Activated CD4-positive, alpha-beta memory T cell treated with anti-CD3 and anti-CD28 coated beads for 36 hours (primary cell): ENCODE results near the gene RIC8B. TPM values are rescaled to one million over a fixed set of nuclear protein-coding genes. Genes with fewer than 3 reads are reported as not detected.
A peak's percentile ranks its signal among the peaks of the same experiment; 100 is the strongest.
"Not testable (repeated sequence)": the region's sequence is repeated elsewhere in the genome, so short reads cannot be mapped to it uniquely, and the experiment has no call there.

Source experiments
- CTCF ChIA-PET: fragments of 350-600 bp; sonication (Branson Sonifier 250); formaldehyde crosslinking; loops from one replicate; lab custom pipeline; 2021; ENCODE audit warnings: antibody characterized with exemption, inconsistent platforms; lab: Charles Lee
- POLR2A ChIA-PET: fragments of 350-600 bp; sonication (Branson Sonifier 250); formaldehyde crosslinking; loops from one replicate; lab custom pipeline; 2021; ENCODE audit warnings: antibody characterized with exemption; lab: Charles Lee
- DNase-seq: peaks from one replicate; pipeline ENCODE4 v3.0.0-alpha.2; 2020
- H3K27ac Mint-ChIP-seq: one replicate; pipeline ENCODE4 v1.8.0; 2021; ENCODE audit warnings: mixed read lengths
- H3K27me3 Mint-ChIP-seq: one replicate; pipeline ENCODE4 v1.8.0; 2021; ENCODE audit warnings: mixed read lengths
- H3K36me3 Mint-ChIP-seq: one replicate; pipeline ENCODE4 v1.8.0; 2021; ENCODE audit warnings: mixed read lengths
- H3K4me1 Mint-ChIP-seq: one replicate; pipeline ENCODE4 v1.8.0; 2021; ENCODE audit warnings: low read depth, mixed read lengths
- H3K4me3 Mint-ChIP-seq: one replicate; pipeline ENCODE4 v1.8.0; 2021; ENCODE audit warnings: mild to moderate bottlenecking, mixed read lengths
- H3K9me3 Mint-ChIP-seq: one replicate; pipeline ENCODE4 v1.8.0; 2021; ENCODE audit warnings: mixed read lengths
- intact Hi-C: fragments of 100-400 bp; cut with micrococcal nuclease; formaldehyde crosslinking; loops from one replicate; pipeline ENCODE4 v1.15.1; 2023
- total RNA-seq, 2 experiments: library from RNA; stranded (reverse); gene quantifications; one replicate each; pipeline ENCODE4 v1.2.3, GENCODE V29; 2021

The RIC8B gene
- total RNA-seq, 2 experiments from 2014 or later, result 9.7 to 9.9 TPM

GRCh38 chr12:106913456-106913855, 139.0 kb downstream of the RIC8B start:
- no peak overlapping the region for H3K4me3 Mint-ChIP-seq
- intact Hi-C loops, result loop anchor here (10.0 kb wide), 3 partner anchors 329 to 689 kb away; partner anchors contain the start of genes POLR3B and RFX4
- ChIA-PET CTCF (interaction anchor here (0.6 kb wide), 1 partner anchor 191 kb away, joined by 3 read pairs; no protein-coding TSS in a partner anchor), POLR2A (no interaction called here)
- no peaks in the 10 kb centered on the region for H3K27me3 Mint-ChIP-seq
- H3K36me3 Mint-ChIP-seq, result no peaks in the 10 kb centered on the region
- no peak for DNase-seq
- no peaks in the 10 kb centered on the region for H3K9me3 Mint-ChIP-seq
- H3K27ac Mint-ChIP-seq, result no peak overlapping the region
- H3K4me1 Mint-ChIP-seq, result peaks cover 25% of the 10 kb centered on the region

DNA sequence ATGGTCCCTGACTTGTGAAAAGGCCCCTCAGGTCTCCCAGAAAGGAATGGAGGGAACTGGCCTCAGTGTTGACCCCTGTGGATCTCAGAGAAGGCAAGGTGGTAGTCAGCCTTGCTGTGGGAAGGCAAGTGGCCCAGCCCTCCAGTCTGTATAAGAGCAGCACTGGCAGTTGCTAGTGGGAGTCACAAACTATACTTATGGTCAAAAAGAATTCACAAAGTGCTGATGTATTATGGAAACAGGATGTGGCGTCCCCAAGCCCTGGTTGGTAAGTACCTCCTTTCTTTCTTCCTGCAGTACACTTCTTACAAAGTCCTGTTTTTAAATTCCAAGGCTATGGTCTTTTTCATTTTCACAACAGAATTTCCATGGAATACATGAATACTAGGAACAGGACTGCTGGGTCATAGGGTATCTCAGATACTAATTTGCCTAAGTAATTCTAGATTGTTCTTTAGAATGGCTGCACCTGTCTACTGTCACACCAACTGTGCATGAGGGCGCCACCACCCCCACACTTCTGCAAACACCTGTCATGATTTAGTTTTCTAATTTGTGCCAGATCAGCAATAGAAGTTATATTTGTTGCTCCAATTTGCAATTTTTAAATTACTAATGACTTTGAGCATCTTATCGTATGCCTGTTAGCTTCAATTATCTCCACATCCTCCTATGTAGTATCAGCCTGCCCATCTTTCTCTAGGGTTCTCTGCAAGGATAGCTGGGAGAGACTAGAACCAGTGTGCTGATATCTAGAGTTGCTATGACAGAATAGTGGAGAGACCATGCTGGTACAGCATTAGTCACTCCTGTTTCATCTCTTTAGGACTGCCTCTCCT, 140.5 kb downstream of the RIC8B start:
- peak; percentile 58 for DNase-seq
- POLR2A ChIA-PET, result interaction anchor here (0.5 kb wide), 1 partner anchor 1659 kb away, joined by 4 read pairs; no protein-coding TSS in a partner anchor
- H3K4me1 Mint-ChIP-seq, result peaks cover 25% of the 10 kb centered on the region
- CTCF ChIA-PET, result interaction anchor here (1.2 kb wide), 1 partner anchor 536 kb away, joined by 3 read pairs; no protein-coding TSS in a partner anchor
- intact Hi-C loops, result loop anchor here (1.0 to 10.0 kb wide), 6 partner anchors 93 to 690 kb away; partner anchors contain the start of genes POLR3B and RFX4
- no peaks in the 10 kb centered on the region for H3K9me3 Mint-ChIP-seq
- peaks cover 3% of the 10 kb centered on the region for H3K27me3 Mint-ChIP-seq
- H3K27ac Mint-ChIP-seq, result peak overlapping the region; percentile 66
- no peaks in the 10 kb centered on the region for H3K36me3 Mint-ChIP-seq
- H3K4me3 Mint-ChIP-seq, result no peak overlapping the region

DNA sequence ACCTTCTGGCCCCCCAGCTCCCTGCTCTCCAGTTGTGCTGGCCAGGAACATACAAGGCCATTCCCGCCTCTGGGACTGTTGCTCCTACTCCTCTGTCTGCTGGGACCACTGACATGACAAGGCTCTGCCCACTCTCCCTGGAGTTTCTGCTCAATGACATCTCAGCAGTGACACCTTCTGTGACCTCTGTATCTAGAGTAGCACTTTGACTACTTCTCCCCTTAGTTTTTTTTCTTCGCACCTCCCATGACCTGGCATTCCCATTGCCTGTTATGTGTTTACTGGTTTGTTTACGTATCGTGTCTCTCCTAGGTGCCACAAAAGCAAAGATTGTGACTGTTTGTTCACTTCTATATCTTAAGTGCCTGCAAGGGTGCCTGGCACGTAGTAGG, 141.1 kb downstream of the RIC8B start:
- DNase-seq, result peak; percentile 32
- peaks cover 19% of the 10 kb centered on the region for H3K4me1 Mint-ChIP-seq
- ChIA-PET POLR2A (interaction anchor here (0.5 kb wide), 1 partner anchor 1658 kb away, joined by 4 read pairs; no protein-coding TSS in a partner anchor), CTCF (interaction anchor here (1.2 kb wide), 1 partner anchor 536 kb away, joined by 3 read pairs; no protein-coding TSS in a partner anchor)
- H3K27me3 Mint-ChIP-seq, result peaks cover 3% of the 10 kb centered on the region
- intact Hi-C loops, result loop anchor here (1.0 to 10.0 kb wide), 6 partner anchors 93 to 691 kb away; partner anchors contain the start of genes POLR3B and RFX4
- H3K36me3 Mint-ChIP-seq, result no peaks in the 10 kb centered on the region
- no peak overlapping the region for H3K4me3 Mint-ChIP-seq
- H3K27ac Mint-ChIP-seq, result peak overlapping the region; percentile 26
- no peaks in the 10 kb centered on the region for H3K9me3 Mint-ChIP-seq

GRCh38 chr12:106917503-106917902, 143.0 kb downstream of the RIC8B start:
- no peak for DNase-seq
- no peaks in the 10 kb centered on the region for H3K9me3 Mint-ChIP-seq
- no peaks in the 10 kb centered on the region for H3K36me3 Mint-ChIP-seq
- ChIA-PET CTCF (interaction anchor here (0.6 to 2.1 kb wide), 4 partner anchors 76 to 560 kb away, joined by 3 to 7 read pairs (median 4); partner anchors contain the start of gene POLR3B), POLR2A (no interaction called here)
- H3K4me3 Mint-ChIP-seq, result no peak overlapping the region
- H3K27ac Mint-ChIP-seq, result no peak overlapping the region
- H3K4me1 Mint-ChIP-seq, result peaks cover 14% of the 10 kb centered on the region
- intact Hi-C loops, result loop anchor here (5.0 to 10.0 kb wide), 4 partner anchors 235 to 693 kb away; partner anchors contain the start of genes POLR3B and RFX4
- H3K27me3 Mint-ChIP-seq, result peaks cover 3% of the 10 kb centered on the region

- CTCF ChIA-PET, result interaction anchor here (0.7 to 2.1 kb wide), 10 partner anchors 9 to 534 kb away, joined by 3 to 15 read pairs (median 4); no protein-coding TSS in a partner anchor
- no peak overlapping the region for H3K27ac Mint-ChIP-seq
- H3K4me3 Mint-ChIP-seq, result no peak overlapping the region
- no peaks in the 10 kb centered on the region for H3K36me3 Mint-ChIP-seq
- no peak for DNase-seq
- POLR2A ChIA-PET, result no interaction called here
- peaks cover 14% of the 10 kb centered on the region for H3K4me1 Mint-ChIP-seq
- peaks cover 3% of the 10 kb centered on the region for H3K27me3 Mint-ChIP-seq
- intact Hi-C loops, result loop anchor here (5.0 to 10.0 kb wide), 4 partner anchors 236 to 694 kb away; partner anchors contain the start of genes POLR3B and RFX4
- H3K9me3 Mint-ChIP-seq, result peaks cover 3% of the 10 kb centered on the region
These were observed 144.3 kb downstream of the RIC8B start for GRCh38 chr12:106918746-106919145.

GRCh38 chr12:106919910-106920544, 145.5 kb downstream of the RIC8B start:
- peaks cover 9% of the 10 kb centered on the region for H3K4me1 Mint-ChIP-seq
- H3K36me3 Mint-ChIP-seq, result peaks cover 4% of the 10 kb centered on the region
- no peak overlapping the region for H3K4me3 Mint-ChIP-seq
- H3K27ac Mint-ChIP-seq, result no peak overlapping the region
- ChIA-PET POLR2A (no interaction called here), CTCF (interaction anchor here (0.6 to 2.1 kb wide), 14 partner anchors 13 to 563 kb away, joined by 3 to 16 read pairs (median 4); partner anchors contain the start of gene POLR3B)
- H3K9me3 Mint-ChIP-seq, result peaks cover 9% of the 10 kb centered on the region
- no peak for DNase-seq
- peaks cover 5% of the 10 kb centered on the region for H3K27me3 Mint-ChIP-seq
- intact Hi-C loops, result loop anchor here (1.0 to 10.0 kb wide), 5 partner anchors 238 to 695 kb away; partner anchors contain the start of genes POLR3B and RFX4

GRCh38 chr12:106921976-106922375, 147.5 kb downstream of the RIC8B start:
- intact Hi-C loops, DNase-seq, POLR2A ChIA-PET, H3K4me1 Mint-ChIP-seq, H3K4me3 Mint-ChIP-seq, H3K36me3 Mint-ChIP-seq, H3K9me3 Mint-ChIP-seq, H3K27ac Mint-ChIP-seq, H3K27me3 Mint-ChIP-seq: not testable (repeated sequence)
- CTCF ChIA-PET, result interaction anchor here (0.9 to 1.2 kb wide), 2 partner anchors 27 to 537 kb away, joined by 3 read pairs; no protein-coding TSS in a partner anchor

DNA sequence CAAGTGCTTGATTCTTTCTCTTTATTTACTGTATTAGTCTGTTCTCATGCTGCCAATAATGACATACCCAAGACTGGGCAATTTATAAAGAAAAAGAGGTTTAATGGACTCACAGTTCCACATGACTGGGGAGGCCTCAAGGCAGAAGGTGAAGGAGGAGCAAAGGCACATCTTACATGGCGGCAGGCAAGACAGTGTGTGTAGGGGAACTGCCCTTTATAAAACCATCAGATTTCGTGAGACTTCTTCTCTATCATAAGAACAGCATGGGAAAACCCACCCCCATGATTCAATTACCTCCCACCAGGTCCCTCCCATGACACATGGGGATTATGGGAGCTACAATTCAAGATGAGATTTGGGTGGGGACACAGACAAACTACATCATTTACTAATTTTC, 149.1 kb downstream of the RIC8B start:
- H3K9me3 Mint-ChIP-seq, H3K36me3 Mint-ChIP-seq, H3K4me3 Mint-ChIP-seq, CTCF ChIA-PET, POLR2A ChIA-PET, DNase-seq, H3K4me1 Mint-ChIP-seq, H3K27ac Mint-ChIP-seq, H3K27me3 Mint-ChIP-seq, intact Hi-C loops: not testable (repeated sequence)

- peaks cover 10% of the 10 kb centered on the region for H3K27me3 Mint-ChIP-seq
- H3K4me3 Mint-ChIP-seq, result no peak overlapping the region
- intact Hi-C loops, result no loop called here
- H3K36me3 Mint-ChIP-seq, result peaks cover 4% of the 10 kb centered on the region
- no peak overlapping the region for H3K27ac Mint-ChIP-seq
- H3K9me3 Mint-ChIP-seq, result peaks cover 9% of the 10 kb centered on the region
- CTCF ChIA-PET, result no interaction called here
- POLR2A ChIA-PET, result no interaction called here
- no peaks in the 10 kb centered on the region for H3K4me1 Mint-ChIP-seq
- DNase-seq, result no peak
These were observed 149.9 kb downstream of the RIC8B start for GRCh38 chr12:106924268-106924861.

DNA sequence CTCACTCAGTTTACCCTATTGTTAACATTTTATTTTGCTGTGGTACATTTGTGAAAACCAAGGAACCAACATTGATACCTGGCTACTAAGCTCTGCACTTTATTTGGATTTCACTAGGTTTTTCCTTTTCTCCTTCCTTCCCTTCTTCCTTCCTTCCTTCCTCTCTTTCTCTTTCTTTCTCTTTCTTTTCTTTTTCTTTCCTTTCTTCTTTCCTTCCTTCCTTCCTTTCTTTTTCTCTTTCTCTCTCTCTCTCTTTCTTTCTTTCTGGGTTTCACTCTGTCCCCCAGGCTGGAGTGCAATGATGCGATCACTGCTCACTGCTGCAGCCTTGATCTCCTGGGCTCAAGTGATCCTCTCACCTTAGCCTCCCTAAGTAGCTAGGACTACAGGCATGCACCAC, 152.2 kb downstream of the RIC8B start:
- intact Hi-C loops, result no loop called here
- ChIA-PET CTCF (no interaction called here), POLR2A (no interaction called here)
- DNase-seq, result no peak
- H3K4me3 Mint-ChIP-seq, result no peak overlapping the region
- H3K27ac Mint-ChIP-seq, result no peak overlapping the region
- peaks cover 14% of the 10 kb centered on the region for H3K27me3 Mint-ChIP-seq
- peaks cover 9% of the 10 kb centered on the region for H3K9me3 Mint-ChIP-seq
- H3K4me1 Mint-ChIP-seq, result no peaks in the 10 kb centered on the region
- H3K36me3 Mint-ChIP-seq, result peaks cover 4% of the 10 kb centered on the region

GRCh38 chr12:106934277-106934676, 159.8 kb downstream of the RIC8B start:
- POLR2A ChIA-PET, result no interaction called here
- DNase-seq, result no peak
- Mint-ChIP-seq H3K4me1 (no peaks in the 10 kb centered on the region), H3K27ac (no peak overlapping the region), H3K27me3 (peaks cover 14% of the 10 kb centered on the region), H3K9me3 (no peaks in the 10 kb centered on the region), H3K4me3 (no peak overlapping the region), H3K36me3 (no peaks in the 10 kb centered on the region)
- CTCF ChIA-PET, result no interaction called here
- intact Hi-C loops, result no loop called here
